IMR-90 (cell line): Measurements from ENCODE around the gene SLBP. TPM values are rescaled to one million over a fixed set of nuclear protein-coding genes. Genes with fewer than 3 reads are reported as not detected.
A peak's percentile ranks its signal among the peaks of the same experiment; 100 is the strongest.

ENCODE experiments used
- ATAC-seq: fragments of 200-7000 bp; cut with Tn5 transposase; 2 replicates; pipeline ENCODE4 v1.9.1; 2020; ENCODE audit warnings: low read depth, mild to moderate bottlenecking, moderate library complexity
- BruUV-seq: library from RNA; stranded (reverse); fragments of 400-500 nt; replicated peaks from 2 replicates; lab custom pipeline; 2021; lab: Mats Ljungman, UMichigan
- CTCF ChIA-PET: fragments of 300-600 bp; formaldehyde crosslinking; extraction: SDS; loops from one replicate; lab custom pipeline; 2021; ENCODE audit warnings: antibody characterized with exemption; lab: Yijun Ruan, JAX
- POLR2A ChIA-PET: fragments of 300-600 bp; sonication (Branson Sonifier 250); formaldehyde crosslinking; loops from one replicate; lab custom pipeline; 2022; ENCODE audit warnings: antibody characterized with exemption; ENCODE audit not compliant: unreplicated experiment; lab: Charles Lee
- DNase-seq: peaks from one replicate; pipeline ENCODE4 v3.0.0; 2013
- H2AFZ ChIP-seq: replicated peaks from 2 replicates; pipeline ENCODE3; 2013; ENCODE audit warnings: low read length, mild to moderate bottlenecking; ENCODE audit not compliant: poor library complexity
- H2AK5ac ChIP-seq: 2 replicates; pipeline ENCODE4 v1.6.1; 2013; ENCODE audit warnings: low read depth, low read length, inconsistent platforms
- H2AK9ac ChIP-seq: replicated peaks from 2 replicates; pipeline ENCODE3; 2013; ENCODE audit warnings: mild to moderate bottlenecking, low read depth, low read length, moderate library complexity; ENCODE audit not compliant: poor library complexity
- H2BK120ac ChIP-seq: 2 replicates; pipeline ENCODE4 v1.6.1; 2013; ENCODE audit warnings: low read depth, low read length, inconsistent platforms
- H2BK15ac ChIP-seq: 3 replicates; pipeline ENCODE4 v1.6.1; 2013; ENCODE audit warnings: low read depth, low read length, inconsistent platforms
- H2BK20ac ChIP-seq: 2 replicates; pipeline ENCODE4 v1.6.1; 2013; ENCODE audit warnings: low read depth, mild to moderate bottlenecking, inconsistent platforms, low read length, moderate library complexity
- H2BK5ac ChIP-seq: 2 replicates; pipeline ENCODE4 v1.6.1; 2013; ENCODE audit warnings: mild to moderate bottlenecking, low read depth, low read length, inconsistent platforms; ENCODE audit not compliant: poor library complexity, severe bottlenecking
- H3K14ac ChIP-seq: replicated peaks from 2 replicates; pipeline ENCODE4 v1.6.1; 2013; ENCODE audit warnings: low read depth, low read length, inconsistent platforms
- H3K18ac ChIP-seq: 2 replicates; pipeline ENCODE4 v1.6.1; 2013; ENCODE audit warnings: low read depth, low read length, control low read depth
- H3K23ac ChIP-seq: 2 replicates; pipeline ENCODE4 v1.6.1; 2013; ENCODE audit warnings: low read depth, low read length, inconsistent platforms
- H3K27ac ChIP-seq: 2 replicates; pipeline ENCODE4 v1.5.1; 2013; ENCODE audit warnings: mild to moderate bottlenecking, control low read depth, low read length; ENCODE audit not compliant: insufficient read depth
- H3K27me3 ChIP-seq: 2 replicates; pipeline ENCODE4 v1.6.1; 2013; ENCODE audit warnings: low read length; ENCODE audit not compliant: control insufficient read depth, insufficient read depth
- H3K36me3 ChIP-seq: 2 replicates; pipeline ENCODE4 v1.6.1; 2013; ENCODE audit warnings: low read length, mixed read lengths; ENCODE audit not compliant: control insufficient read depth, insufficient read depth
- H3K4ac ChIP-seq: 2 replicates; pipeline ENCODE4 v1.6.1; 2013; ENCODE audit warnings: low read depth, low read length, inconsistent platforms
- H3K4me1 ChIP-seq: 2 replicates; pipeline ENCODE4 v1.6.1; 2013; ENCODE audit warnings: low read length, mixed read lengths; ENCODE audit not compliant: control insufficient read depth, insufficient read depth
- H3K4me2 ChIP-seq: 2 replicates; pipeline ENCODE4 v1.6.1; 2013; ENCODE audit warnings: low read depth, mild to moderate bottlenecking, control low read depth, low read length, moderate library complexity
- H3K4me3 ChIP-seq: 2 replicates; pipeline ENCODE4 v1.5.1; 2013; ENCODE audit warnings: low read depth, mild to moderate bottlenecking, control low read depth, low read length, moderate library complexity; ENCODE audit not compliant: insufficient read depth
- H3K56ac ChIP-seq: 2 replicates; pipeline ENCODE4 v1.6.1; 2013; ENCODE audit warnings: low read length, inconsistent platforms; ENCODE audit not compliant: insufficient read depth; ENCODE audit errors: extremely low read depth
- H3K79me1 ChIP-seq, 2 experiments: 2 replicates each; pipeline ENCODE4 v1.6.1; 2013; ENCODE audit warnings: low read length in 2 of 2, inconsistent platforms in 1 of 2, low read depth in 1 of 2
- H3K9ac ChIP-seq: 2 replicates; pipeline ENCODE4 v1.6.1; 2013; ENCODE audit warnings: low read depth, low read length, control low read depth
- H3K9me1 ChIP-seq: 2 replicates; pipeline ENCODE4 v1.6.1; 2013; ENCODE audit warnings: low read length, inconsistent platforms; ENCODE audit not compliant: insufficient read depth
- H3K9me3 ChIP-seq: 2 replicates; pipeline ENCODE4 v1.6.1; 2013; ENCODE audit warnings: low read length; ENCODE audit not compliant: control insufficient read depth, insufficient read depth
- H4K20me1 ChIP-seq: 2 replicates; pipeline ENCODE4 v1.6.1; 2013; ENCODE audit warnings: low read length, inconsistent platforms; ENCODE audit not compliant: insufficient read depth
- H4K5ac ChIP-seq: 2 replicates; pipeline ENCODE4 v1.6.1; 2013; ENCODE audit warnings: mild to moderate bottlenecking, low read depth, low read length, control low read depth
- H4K8ac ChIP-seq, 2 experiments: 2 replicates each; pipeline ENCODE4 v1.6.1; 2013; ENCODE audit warnings: low read depth in 2 of 2, low read length in 2 of 2, control low read depth in 1 of 2, inconsistent platforms in 1 of 2
- H4K91ac ChIP-seq: 2 replicates; pipeline ENCODE4 v1.6.1; 2013; ENCODE audit warnings: low read depth, low read length, inconsistent platforms; ENCODE audit not compliant: insufficient read depth
- CEBPB ChIP-seq: IDR thresholded peaks from 2 replicates; pipeline ENCODE4 v1.6.1; 2012; ENCODE audit warnings: low read depth, low read length, improper control_type of control experiment
- CTCF ChIP-seq: conservative IDR thresholded peaks from 2 replicates; pipeline ENCODE4 v1.5.1; 2012; ENCODE audit warnings: mild to moderate bottlenecking, low read depth, low read length, improper control_type of control experiment
- MAZ ChIP-seq: IDR thresholded peaks from 2 replicates; pipeline ENCODE4 v1.6.1; 2012; ENCODE audit warnings: low read depth, mild to moderate bottlenecking, low read length, improper control_type of control experiment, moderate library complexity, borderline replicate concordance
- MXI1 ChIP-seq: IDR thresholded peaks from 2 replicates; pipeline ENCODE4 v1.6.1; 2012; ENCODE audit warnings: low read depth, mild to moderate bottlenecking, low read length, moderate library complexity, borderline replicate concordance
- RAD21 ChIP-seq: IDR thresholded peaks from 2 replicates; pipeline ENCODE4 v1.6.1; 2012; ENCODE audit warnings: low read length, improper control_type of control experiment
- SMC3 ChIP-seq: fragments of 150-350 bp; IDR thresholded peaks from 2 replicates; pipeline ENCODE4 v1.6.1; 2016; ENCODE audit warnings: low read depth, mild to moderate bottlenecking, antibody characterized with exemption, low read length, moderate library complexity
- WGBS, 2 experiments: methylation state at CpG; one replicate each; pipeline versions ENCODE4 v1.1.5 to v1.1.7; 2013; ENCODE audit warnings: missing lambda C conversion rate in 2 of 2; ENCODE audit not compliant: insufficient read length in 1 of 2; ENCODE audit errors: extremely low coverage in 2 of 2; 5-methylcytosine and 5-hydroxymethylcytosine counted together
- dilution Hi-C: fragments of 300-500 bp; cut with HindIII; formaldehyde crosslinking; loops from one replicate; pipeline ENCODE4 v1.14.3; 2018; ENCODE audit warnings: low sequenced_read_pairs; ENCODE audit not compliant: unreplicated experiment
- in situ Hi-C: fragments of 300-500 bp; cut with MboI; formaldehyde crosslinking; loops from 3 replicates; pipeline ENCODE4 v1.14.3; 2019; ENCODE audit warnings: low sequenced_read_pairs, inconsistent platforms, mixed read lengths
- intact Hi-C: fragments of 100-400 bp; cut with micrococcal nuclease; formaldehyde crosslinking; loops from 2 replicates; pipeline ENCODE4 v1.10.0; 2022
- polyA plus RNA-seq, 3 experiments: library from polyadenylated mRNA; depleted of rRNA; stranded (reverse); fragments of >200 nt; gene quantifications; 2 replicates each; pipeline ENCODE4 v1.2.3, GENCODE V29; 2012; ENCODE audit warnings: low replicate concordance in 1 of 3
- total RNA-seq: library from RNA; depleted of rRNA; stranded (reverse); fragments of >200 nt; gene quantifications from 2 replicates; pipeline ENCODE4 v1.2.3, GENCODE V29; 2012

Gene SLBP
- total and polyA plus RNA-seq, 2 of the 4 experiments (the other 2 are of a cell fraction): 64.9 to 66.1 TPM

GRCh38 chr4:1693131-1693896, 18.8 kb downstream of the SLBP start:
- H3K18ac ChIP-seq: no peak overlapping the region
- no peak overlapping the region for H3K14ac ChIP-seq
- H3K56ac ChIP-seq: no peak overlapping the region
- H3K4me3 ChIP-seq: no peak overlapping the region
- no peaks in the 10 kb centered on the region for H3K4me1 ChIP-seq
- peak; percentile 94 for ATAC-seq
- H3K23ac ChIP-seq: no peak overlapping the region
- POLR2A ChIA-PET: interaction anchor here (0.5 to 0.9 kb wide), 3 partner anchors 26 to 119 kb away, joined by 4 read pairs; partner anchors contain the start of gene TMEM129
- no peak overlapping the region for H2AFZ ChIP-seq
- H4K8ac ChIP-seq: no peak overlapping the region
- H2BK15ac ChIP-seq: no peak overlapping the region
- H4K20me1 ChIP-seq: peaks cover 25% of the 10 kb centered on the region
- CTCF ChIA-PET: interaction anchor here (0.6 to 2.1 kb wide), 16 partner anchors 9 to 222 kb away, joined by 3 to 22 read pairs (median 5); partner anchors contain the start of genes SLBP, TACC3 and TMEM129
- H3K9me3 ChIP-seq: no peaks in the 10 kb centered on the region
- peak; percentile 72 for DNase-seq
- dilution Hi-C loops (no loop called here), in situ Hi-C loops (no loop called here), intact Hi-C loops (loop anchor here (1.0 kb wide), 1 partner anchor 33 kb away; no protein-coding TSS in a partner anchor)
- peaks cover 52% of the 10 kb centered on the region for H3K36me3 ChIP-seq
- H3K27ac ChIP-seq: no peak overlapping the region
- no CpG with 5 or more reads among the region's 7 CpGs for WGBS, 2 experiments
- no peak overlapping the region for H2BK120ac ChIP-seq
- H3K9me1 ChIP-seq: no peaks in the 10 kb centered on the region
- H2AK5ac ChIP-seq: no peak overlapping the region
- peaks cover 0 to 26% of the 10 kb centered on the region in 2 experiments; a peak in 3 of 4 replicates for H3K79me1 ChIP-seq
- no peak overlapping the region for H4K5ac ChIP-seq
- no peak overlapping the region for H3K9ac ChIP-seq
- no peak overlapping the region for H3K4me2 ChIP-seq
- BruUV-seq: TSS peak; percentile 89
- TF ChIP-seq CTCF (peak; percentile 83), MAZ (no peak), SMC3 (peak; percentile 77), MXI1 (no peak; the same call in 1 of the 2 replicates), CEBPB (peak; percentile 93), RAD21 (peak; percentile 68)
- no peak overlapping the region for H2BK5ac ChIP-seq
- no peak overlapping the region for H2BK20ac ChIP-seq
- H2AK9ac ChIP-seq: no peak overlapping the region
- no peak overlapping the region for H3K4ac ChIP-seq
- no peak overlapping the region for H4K91ac ChIP-seq
- H3K27me3 ChIP-seq: no peaks in the 10 kb centered on the region
